ENCODE results near the gene GMCL1.

DNA sequence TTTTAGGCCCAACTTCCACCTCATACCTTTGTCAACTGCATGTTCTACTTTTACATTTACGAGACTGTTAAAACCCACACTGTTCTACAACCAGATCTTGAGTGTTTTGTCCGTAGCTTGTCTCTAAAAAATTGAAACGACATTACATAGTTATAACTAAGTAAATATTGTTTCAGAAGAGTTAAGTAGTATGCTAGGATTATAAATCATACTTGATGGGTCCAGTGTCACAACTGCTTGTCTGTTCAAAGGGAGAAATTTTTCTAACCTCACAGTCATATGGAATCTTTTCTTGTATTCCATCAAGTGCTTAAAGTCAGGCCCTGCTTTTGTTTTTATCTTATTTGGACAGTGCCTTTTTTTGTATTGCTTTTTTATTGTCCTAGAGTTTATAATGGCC, 4.3 kb downstream of the GMCL1 start:
- TF ChIP-seq CTCF (conservative IDR thresholded peaks at IDR 0.05; ENCODE audit: low read depth, low read length) = no peak
- no peak for TF ChIP-seq EZH2 (IDR thresholded peaks at IDR 0.05; ENCODE audit: low read length, unreplicated experiment)
